GM10266 (cell line): ENCODE measurements around the gene LIPN.

Experiments used
- DNase-seq: peaks from one replicate; pipeline ENCODE4 v3.0.0; 2012; ENCODE audit errors: extremely low spot score
- CTCF ChIP-seq: IDR thresholded peaks from 2 replicates; pipeline ENCODE4 v1.5.1; 2012; ENCODE audit warnings: mild to moderate bottlenecking, low read depth; ENCODE audit not compliant: control insufficient read depth, insufficient read depth; ENCODE audit errors: missing control alignments

LIPN gene

DNA sequence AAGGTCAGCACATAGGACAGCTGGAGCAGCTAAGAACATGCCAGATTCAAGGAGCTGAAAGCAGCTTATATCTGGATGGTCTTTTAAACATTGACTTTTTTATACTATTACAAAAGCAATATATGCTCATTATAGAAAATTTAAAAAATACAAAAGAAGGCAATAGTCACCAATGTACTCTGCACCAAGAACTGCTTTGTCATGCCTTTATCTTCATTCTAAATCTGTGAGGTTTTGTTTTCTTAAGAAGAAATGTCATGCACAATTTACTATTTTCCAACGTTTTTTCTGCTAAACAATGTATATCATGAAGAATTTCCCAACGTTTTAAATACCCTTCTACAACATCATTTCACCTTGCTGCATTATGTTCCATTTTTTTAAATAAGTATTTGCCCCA lies 45.5 kb downstream of the LIPN start:
- TF ChIP-seq CTCF, result no peak
- DNase-seq, result no peak

- TF ChIP-seq CTCF, result no peak
- DNase-seq, result no peak
Measured at GRCh38 chr10:88805924-88806323, 46.1 kb downstream of the LIPN start.

DNA sequence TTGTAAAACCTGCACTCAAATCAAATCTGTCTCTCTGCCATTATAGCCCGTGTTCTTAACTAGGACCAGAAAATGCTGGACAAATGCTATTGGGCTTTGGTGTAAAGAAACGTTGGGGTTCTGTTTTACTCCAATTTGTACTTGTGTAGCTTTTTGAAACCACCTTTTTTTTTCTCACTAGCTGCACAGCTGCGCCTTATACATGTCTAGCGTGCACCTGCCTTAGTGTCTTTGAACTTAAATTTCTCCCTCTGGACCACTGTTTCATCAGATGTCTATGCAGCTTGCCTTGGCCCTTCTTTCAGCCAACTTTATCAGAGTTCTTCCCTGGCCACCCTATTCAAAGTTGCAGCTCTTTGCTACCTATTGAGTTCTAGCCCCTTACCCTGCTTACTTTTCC lies 49.8 kb downstream of the LIPN start:
- TF ChIP-seq CTCF, result no peak
- DNase-seq, result no peak

- DNase-seq, result peak; percentile 35
- TF ChIP-seq CTCF, result peak; percentile 70
Measured at GRCh38 chr10:88810196-88810961, 50.6 kb downstream of the LIPN start.

- TF ChIP-seq CTCF, result no peak
- DNase-seq, result no peak
Measured at GRCh38 chr10:88813200-88813599, 53.4 kb downstream of the LIPN start.

DNA sequence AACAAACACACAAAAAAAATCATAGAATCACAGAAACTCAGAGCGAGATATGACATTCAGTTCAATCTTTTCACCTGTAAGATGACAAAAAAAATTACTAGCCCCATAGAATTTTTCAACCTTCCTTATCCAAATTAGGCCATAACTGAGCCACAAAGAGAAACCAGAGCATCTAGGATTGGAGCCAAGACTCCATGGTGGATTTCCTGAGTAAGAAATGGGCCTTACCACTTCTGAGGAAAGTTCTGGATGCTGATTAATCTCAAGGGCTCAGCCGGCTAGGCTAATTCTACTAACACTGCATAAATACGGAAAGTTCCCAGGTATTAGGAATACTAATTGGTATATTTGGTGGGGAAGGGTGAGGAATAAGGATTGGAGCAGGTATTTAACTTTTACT lies 59.5 kb downstream of the LIPN start:
- DNase-seq, result no peak
- no peak for TF ChIP-seq CTCF

- no peak for DNase-seq
Measured at GRCh38 chr10:88820748-88821401, 61.1 kb downstream of the LIPN start.

More at GRCh38 chr10:88820748-88821401, 61.1 kb downstream of the LIPN start:
- TF ChIP-seq CTCF, result no peak
